Neural crest cell (in vitro differentiated cells): ENCODE results near the gene PFKP. TPM values are rescaled to one million over a fixed set of nuclear protein-coding genes. Genes with fewer than 3 reads are reported as not detected.
"Not testable (repeated sequence)": the region's sequence is repeated elsewhere in the genome, so short reads cannot be mapped to it uniquely, and the experiment has no call there.

ENCODE experiments used
- DNase-seq: peaks from one replicate; pipeline ENCODE4 v3.0.0; 2021; ENCODE audit warnings: low read depth, mixed read lengths, low spot score
- H3K27ac Mint-ChIP-seq: one replicate; pipeline ENCODE4 v1.8.0; 2021; ENCODE audit warnings: mild to moderate bottlenecking, mixed read lengths; ENCODE audit not compliant: unreplicated experiment
- H3K27me3 Mint-ChIP-seq: 2 replicates; pipeline ENCODE4 v1.8.0; 2021; ENCODE audit warnings: low read depth, mild to moderate bottlenecking, mixed read lengths
- H3K36me3 Mint-ChIP-seq: 2 replicates; pipeline ENCODE4 v1.8.0; 2021; ENCODE audit warnings: low read depth, mild to moderate bottlenecking, mixed read lengths
- H3K4me1 Mint-ChIP-seq: 2 replicates; pipeline ENCODE4 v1.8.0; 2021; ENCODE audit warnings: mixed read lengths
- H3K4me3 Mint-ChIP-seq: one replicate; pipeline ENCODE4 v1.8.0; 2021; ENCODE audit warnings: mild to moderate bottlenecking, mixed read lengths
- H3K9me3 Mint-ChIP-seq: 2 replicates; pipeline ENCODE4 v1.8.0; 2021; ENCODE audit warnings: mixed read lengths
- CTCF ChIP-seq: fragments of 200-600 bp; sonication (generic); conservative IDR thresholded peaks from 2 replicates; pipeline ENCODE4 v1.5.0; 2021; ENCODE audit warnings: antibody characterized with exemption, mild to moderate bottlenecking
- total RNA-seq: library from RNA; stranded (reverse); gene quantifications from 2 replicates; pipeline ENCODE4 v1.2.1, GENCODE V29; 2021

PFKP gene
- total RNA-seq, 1 donor from 2014 or later = 18.9 TPM

- no peaks in the 10 kb centered on the region for H3K4me1 Mint-ChIP-seq
- no peak overlapping the region for H3K27ac Mint-ChIP-seq
- peaks cover 7% of the 10 kb centered on the region for H3K36me3 Mint-ChIP-seq
- no peak for DNase-seq
- no peaks in the 10 kb centered on the region for H3K9me3 Mint-ChIP-seq
- no peaks in the 10 kb centered on the region for H3K27me3 Mint-ChIP-seq
- TF ChIP-seq CTCF = no peak
- H3K4me3 Mint-ChIP-seq = no peak overlapping the region
These were observed 37.8 kb downstream of the PFKP start for GRCh38 chr10:3105166-3105565.

- H3K9me3 Mint-ChIP-seq = no peaks in the 10 kb centered on the region
- no peak for DNase-seq
- H3K27me3 Mint-ChIP-seq = no peaks in the 10 kb centered on the region
- H3K4me3 Mint-ChIP-seq = no peak overlapping the region
- peaks cover 4% of the 10 kb centered on the region for H3K4me1 Mint-ChIP-seq
- peaks cover 6% of the 10 kb centered on the region for H3K36me3 Mint-ChIP-seq
- TF ChIP-seq CTCF = no peak
- no peak overlapping the region for H3K27ac Mint-ChIP-seq
These were observed 38.6 kb downstream of the PFKP start for GRCh38 chr10:3105905-3106304.

GRCh38 chr10:3106328-3106727 lies 39.0 kb downstream of the PFKP start:
- H3K27me3 Mint-ChIP-seq, H3K4me3 Mint-ChIP-seq, H3K4me1 Mint-ChIP-seq, DNase-seq, H3K27ac Mint-ChIP-seq, H3K36me3 Mint-ChIP-seq, H3K9me3 Mint-ChIP-seq: not testable (repeated sequence)

GRCh38 chr10:3106928-3107425 lies 39.6 kb downstream of the PFKP start:
- peaks cover 2% of the 10 kb centered on the region for H3K36me3 Mint-ChIP-seq
- no peak for DNase-seq
- no peak for TF ChIP-seq CTCF

GRCh38 chr10:3107426-3107961 lies 40.1 kb downstream of the PFKP start:
- Mint-ChIP-seq H3K27ac (no peak overlapping the region), H3K4me3 (no peak overlapping the region), H3K27me3 (no peaks in the 10 kb centered on the region), H3K4me1 (peaks cover 7% of the 10 kb centered on the region), H3K36me3 (peaks cover 2% of the 10 kb centered on the region), H3K9me3 (no peaks in the 10 kb centered on the region)
- no peak for DNase-seq
- no peak for TF ChIP-seq CTCF

More at GRCh38 chr10:3106928-3107425, 39.6 kb downstream of the PFKP start:
- H3K9me3 Mint-ChIP-seq = no peaks in the 10 kb centered on the region
- no peak overlapping the region for H3K27ac Mint-ChIP-seq
- H3K4me1 Mint-ChIP-seq = peaks cover 7% of the 10 kb centered on the region
- no peak overlapping the region for H3K4me3 Mint-ChIP-seq
- no peaks in the 10 kb centered on the region for H3K27me3 Mint-ChIP-seq

- DNase-seq = no peak
- Mint-ChIP-seq H3K36me3 (peaks cover 2% of the 10 kb centered on the region), H3K27ac (no peak overlapping the region), H3K4me1 (peaks cover 7% of the 10 kb centered on the region), H3K9me3 (no peaks in the 10 kb centered on the region), H3K27me3 (no peaks in the 10 kb centered on the region), H3K4me3 (no peak overlapping the region)
- no peak for TF ChIP-seq CTCF
These were observed 40.7 kb downstream of the PFKP start for GRCh38 chr10:3108033-3108432.
